GM12891 (cell line): ENCODE data around the gene SCN4B.

ENCODE experiments used
- PAX5 ChIP-seq: IDR thresholded peaks from 2 replicates; pipeline ENCODE4 v1.6.1; 2011; ENCODE audit warnings: low read length, moderate library complexity, mild to moderate bottlenecking; ENCODE audit not compliant: insufficient read depth, severe bottlenecking
- POLR2A ChIP-seq: IDR thresholded peaks from 2 replicates; pipeline ENCODE4 v1.6.1; 2011; ENCODE audit warnings: low read depth, low read length, control low read depth
- POLR2AphosphoS5 ChIP-seq: IDR thresholded peaks from 2 replicates; pipeline ENCODE4 v1.6.1; 2011; ENCODE audit warnings: low read depth, low read length, control low read depth

GRCh38 chr11:118169300-118170140, 16.9 kb upstream of the SCN4B start:
- TF ChIP-seq POLR2A (no peak), POLR2AphosphoS5 (no peak), PAX5 (no peak)
